GM19193 (cell line): ENCODE measurements around the gene C11orf71.

Source experiments
- POLR2A ChIP-seq: IDR thresholded peaks from 4 replicates; pipeline ENCODE4 v1.6.1; 2011; ENCODE audit not compliant: insufficient read depth, insufficient read length; ENCODE audit errors: extremely low read depth

C11orf71 gene

DNA sequence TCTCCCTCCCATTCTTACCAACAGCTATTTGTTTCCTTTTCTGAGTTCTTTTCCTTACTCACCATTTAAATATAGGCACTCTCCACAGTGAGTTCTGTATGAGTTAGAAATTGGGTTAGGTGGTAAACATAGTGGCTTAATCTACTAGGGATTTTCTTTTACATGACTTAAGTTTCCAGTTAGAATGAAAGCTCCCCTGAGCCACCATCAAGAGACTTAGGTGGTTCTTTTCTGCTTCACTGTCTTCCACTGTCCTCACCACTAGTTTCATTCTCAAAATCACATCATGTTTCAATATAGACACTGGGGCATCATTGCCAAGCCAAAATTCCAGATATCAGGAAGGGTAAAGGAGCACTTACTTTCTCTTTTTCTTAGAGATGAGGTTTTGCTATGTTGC is 30.0 kb upstream of the C11orf71 start:
- no peak for TF ChIP-seq POLR2A

DNA sequence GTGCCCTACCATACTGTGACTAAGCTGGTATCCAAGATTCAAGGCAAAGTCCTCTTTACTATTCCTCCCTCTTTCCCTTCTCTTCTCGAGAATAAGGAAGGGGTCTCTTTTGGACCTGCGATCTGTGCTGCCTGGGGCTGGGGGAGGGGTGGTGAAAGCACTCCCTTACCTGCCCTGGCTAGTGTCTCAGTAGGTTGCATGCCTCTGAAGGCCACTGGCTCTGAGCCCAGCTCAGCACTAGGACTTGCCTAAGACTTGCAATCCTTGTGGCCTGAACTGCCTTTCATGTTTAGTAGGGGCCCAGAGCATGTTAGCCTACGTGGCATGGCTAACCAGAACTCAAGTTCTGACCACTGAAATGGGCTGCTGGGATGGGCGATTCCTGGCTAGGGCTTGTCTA is 26.0 kb upstream of the C11orf71 start:
- TF ChIP-seq POLR2A: no peak

DNA sequence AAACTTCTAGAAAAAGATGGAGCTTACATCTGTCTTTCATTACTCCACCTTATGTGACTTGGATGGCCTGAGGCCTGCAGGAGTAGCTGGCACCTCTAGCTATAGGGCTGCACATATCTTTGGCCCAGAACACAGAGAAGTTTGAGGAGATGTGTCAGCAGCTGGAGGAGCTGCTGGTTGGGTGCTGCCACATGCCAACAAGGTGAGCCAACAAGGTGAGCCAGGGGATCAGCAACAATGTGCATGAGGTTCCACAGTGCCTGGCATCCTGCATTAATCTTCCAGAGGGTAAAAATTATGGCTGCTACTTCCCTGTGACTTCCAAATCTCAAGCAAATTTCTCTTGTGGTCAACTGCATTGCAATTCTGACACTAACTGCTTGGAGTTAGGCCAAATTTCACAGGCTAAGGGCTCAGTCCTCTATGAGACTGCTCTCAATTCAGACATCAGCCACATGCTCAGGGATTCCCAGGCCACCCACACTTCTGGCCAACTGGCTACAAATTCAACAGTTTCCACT is 16.2 kb upstream of the C11orf71 start:
- no peak for TF ChIP-seq POLR2A

DNA sequence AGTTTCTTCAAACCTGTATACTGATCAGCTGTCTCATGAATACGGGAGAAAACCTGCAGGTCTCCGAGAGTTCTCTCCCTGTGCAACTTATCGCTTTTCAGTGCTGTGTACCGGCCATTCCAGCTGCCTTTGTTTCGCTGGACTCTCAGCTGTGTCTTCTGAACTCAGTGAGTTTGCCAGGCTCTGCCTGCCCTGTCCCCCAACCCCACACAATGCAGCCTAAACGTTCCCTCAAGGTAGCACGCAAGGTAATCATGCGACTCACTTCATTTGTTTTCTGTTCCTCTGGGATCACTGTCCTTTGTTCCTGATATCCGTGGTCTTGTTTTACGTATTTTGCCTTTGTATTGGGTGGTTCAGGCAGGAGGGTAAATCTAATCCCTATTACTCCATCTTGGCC is 13.6 kb upstream of the C11orf71 start:
- no peak for TF ChIP-seq POLR2A

DNA sequence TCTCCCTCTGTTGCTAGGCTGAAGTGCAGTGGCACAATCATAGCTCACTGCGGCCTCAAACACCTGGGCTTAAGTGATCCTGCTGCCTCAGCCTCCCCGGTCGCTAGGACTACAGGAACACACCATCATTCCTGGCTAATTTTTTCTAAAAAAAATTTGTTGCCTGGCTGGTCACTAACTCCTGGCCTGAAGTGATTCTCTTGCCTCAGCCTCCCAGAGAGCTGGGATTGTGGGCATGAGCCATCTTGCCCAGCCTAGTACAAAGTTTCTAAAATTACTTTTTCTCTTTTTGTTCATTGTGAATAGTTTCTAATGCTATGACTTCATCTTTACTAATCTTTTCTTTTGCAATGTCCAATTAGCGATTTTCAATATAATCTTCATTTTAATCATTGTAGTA is 12.6 kb upstream of the C11orf71 start:
- TF ChIP-seq POLR2A: no peak

DNA sequence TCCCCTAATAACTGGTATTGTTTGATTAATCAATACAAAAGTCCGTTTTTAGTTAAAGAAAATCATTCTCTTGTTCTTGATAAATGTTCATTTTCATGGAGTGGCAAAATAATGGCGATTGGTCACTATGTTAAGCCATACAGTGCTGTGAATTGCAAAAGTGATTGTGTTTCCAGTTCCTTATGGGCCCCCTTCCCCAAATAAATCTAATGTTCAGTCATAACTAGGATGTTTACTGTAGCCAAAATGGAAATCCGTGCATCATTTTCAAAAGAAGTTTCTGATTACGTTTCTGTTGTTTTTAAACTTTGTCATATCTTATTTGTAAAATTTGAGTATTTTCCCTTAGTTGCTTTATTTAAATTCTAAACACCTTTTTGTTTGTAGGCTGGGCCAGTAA is 1.0 kb upstream of the C11orf71 start:
- TF ChIP-seq POLR2A: no peak

DNA sequence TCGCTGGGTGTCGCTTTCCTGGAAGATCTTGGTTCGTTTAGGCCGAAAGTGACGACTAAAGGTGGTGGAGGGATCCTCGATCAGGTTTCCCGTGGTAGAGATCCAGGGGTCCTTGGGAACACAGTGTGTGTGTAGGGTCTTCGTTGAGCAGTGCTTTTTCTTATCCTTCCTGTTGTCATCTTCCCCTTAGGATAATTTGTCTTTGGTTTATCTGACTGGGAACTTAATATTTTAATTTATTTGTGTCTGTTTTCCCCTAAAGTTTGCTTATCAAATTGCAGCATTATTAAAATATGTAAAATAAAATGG is 558 bp upstream of the C11orf71 start:
- no peak for TF ChIP-seq POLR2A

DNA sequence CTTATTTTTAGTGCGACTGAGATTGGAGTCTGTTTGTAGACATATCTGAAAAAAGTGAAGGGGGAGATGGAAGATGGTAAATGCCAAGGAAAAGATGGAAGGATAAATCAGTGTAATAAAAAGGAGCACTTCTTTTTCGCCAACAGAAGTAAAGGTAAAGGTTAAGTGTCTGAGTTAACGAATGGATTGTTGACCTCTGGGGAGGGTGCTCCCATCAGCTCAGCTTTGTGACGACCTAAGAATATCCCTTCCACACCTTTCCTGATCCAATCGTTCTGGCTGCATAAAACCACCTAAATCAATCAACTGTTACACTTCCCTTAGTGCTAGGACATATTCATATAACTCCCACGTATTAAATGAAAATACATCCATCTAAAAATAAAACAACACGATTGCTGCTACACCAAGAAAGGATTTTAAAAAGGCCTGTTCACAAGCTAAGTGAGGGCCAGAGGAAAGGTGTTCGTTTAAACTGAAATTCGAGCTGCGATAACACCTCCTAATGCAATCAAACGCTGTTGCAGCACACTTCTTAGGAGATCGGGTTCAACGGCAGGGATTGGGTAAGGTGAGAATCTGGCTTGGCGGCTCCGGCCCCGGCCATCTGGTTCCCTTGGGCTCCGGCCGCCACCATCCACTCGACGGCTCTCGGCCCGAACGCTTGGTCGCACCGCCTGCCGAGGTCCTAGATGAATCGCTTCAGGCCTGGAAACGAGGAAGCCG is 658 bp downstream of the C11orf71 start:
- TF ChIP-seq POLR2A: no peak

DNA sequence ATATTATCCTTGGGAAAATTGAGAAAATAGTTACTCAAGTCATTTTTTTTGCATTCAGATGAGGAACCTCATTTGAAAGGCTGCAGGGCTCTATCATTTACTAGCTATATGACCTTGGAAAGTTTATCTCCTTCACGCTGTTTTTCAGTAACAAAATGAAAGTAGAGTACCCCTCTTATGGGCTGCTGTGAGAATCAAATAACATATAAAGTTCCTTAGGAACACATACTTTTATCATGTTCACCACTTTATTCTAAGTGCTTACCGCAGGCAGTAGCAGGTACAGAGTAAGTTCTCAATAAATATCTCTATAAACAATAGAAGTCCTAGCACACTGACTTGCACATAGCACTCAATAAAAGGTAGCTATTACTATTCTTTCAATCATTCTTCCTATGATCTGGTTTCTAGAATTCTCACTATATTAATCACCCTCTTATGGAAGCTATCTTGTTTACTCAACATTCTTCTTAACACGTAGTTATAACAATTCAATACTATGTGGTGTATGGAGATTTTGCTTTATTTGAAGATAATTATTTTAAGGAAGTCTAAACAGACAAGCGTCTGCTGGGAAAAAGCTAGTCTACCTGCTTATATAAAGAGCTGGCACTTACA is 1.9 kb downstream of the C11orf71 start:
- TF ChIP-seq POLR2A: no peak

DNA sequence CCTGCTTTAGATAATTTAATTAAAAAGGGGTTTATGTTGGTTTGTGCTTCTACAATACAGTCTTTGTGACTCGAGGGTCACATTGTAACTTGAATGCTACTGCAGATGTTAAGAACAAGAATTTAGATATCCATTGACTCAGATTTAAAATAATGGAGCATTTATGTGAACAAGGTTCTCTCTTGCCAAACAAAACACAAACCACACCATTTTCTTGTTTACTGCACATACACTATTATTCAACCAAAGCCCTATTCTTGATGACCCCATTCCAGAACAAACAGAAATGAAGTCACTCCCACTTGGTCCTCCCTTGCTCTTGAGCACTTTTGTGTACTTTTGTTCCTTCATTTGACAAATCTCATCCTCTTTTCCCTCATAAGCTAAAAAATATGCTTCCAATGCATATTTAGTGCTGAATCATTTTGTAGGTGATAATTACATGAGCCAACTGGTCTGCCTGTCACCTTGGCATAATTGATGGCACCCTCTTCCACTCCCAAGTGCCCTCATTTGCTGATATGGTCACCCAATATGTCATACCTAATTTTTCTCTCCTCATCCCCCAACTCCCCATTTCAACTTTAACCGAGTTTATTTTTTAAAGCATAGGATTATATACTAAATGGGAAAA is 2.8 kb downstream of the C11orf71 start:
- no peak for TF ChIP-seq POLR2A

DNA sequence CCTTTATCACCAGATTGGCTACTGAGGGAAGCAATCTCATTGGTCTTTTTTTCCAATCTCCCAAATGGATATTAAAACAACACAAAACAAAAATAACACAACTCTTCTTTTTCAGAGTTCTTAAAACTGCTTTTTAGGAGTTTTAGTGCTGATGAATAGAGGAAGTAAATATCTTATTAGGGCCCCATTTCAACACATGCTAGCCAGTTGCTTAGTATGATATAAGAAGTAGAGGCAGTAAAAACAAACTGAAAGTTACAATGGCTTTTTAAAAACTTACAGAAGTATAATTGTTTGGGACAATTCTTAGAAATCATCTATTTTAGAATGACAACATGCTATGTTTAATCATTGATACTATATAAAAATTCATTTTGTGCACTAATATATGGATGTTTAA is 3.4 kb downstream of the C11orf71 start:
- no peak for TF ChIP-seq POLR2A

DNA sequence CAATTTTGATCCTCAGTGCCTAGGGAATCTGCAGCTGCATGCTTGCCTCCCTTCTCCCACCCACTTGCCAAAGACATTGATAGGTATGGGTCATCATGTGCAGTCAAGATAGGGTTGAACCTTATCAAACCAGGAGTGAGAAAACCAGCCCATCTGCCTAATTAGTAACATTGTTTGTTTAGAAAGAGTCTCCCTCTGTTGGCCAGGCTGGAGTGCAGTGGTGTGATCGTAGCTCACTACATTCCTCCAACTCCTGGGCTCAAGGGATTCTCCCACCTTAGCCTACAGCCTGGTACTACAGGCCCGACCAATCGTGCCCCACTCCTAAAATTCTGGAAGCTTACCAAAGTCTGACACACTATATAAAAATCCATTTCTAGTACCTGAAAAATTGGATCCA is 4.6 kb downstream of the C11orf71 start:
- TF ChIP-seq POLR2A: no peak

DNA sequence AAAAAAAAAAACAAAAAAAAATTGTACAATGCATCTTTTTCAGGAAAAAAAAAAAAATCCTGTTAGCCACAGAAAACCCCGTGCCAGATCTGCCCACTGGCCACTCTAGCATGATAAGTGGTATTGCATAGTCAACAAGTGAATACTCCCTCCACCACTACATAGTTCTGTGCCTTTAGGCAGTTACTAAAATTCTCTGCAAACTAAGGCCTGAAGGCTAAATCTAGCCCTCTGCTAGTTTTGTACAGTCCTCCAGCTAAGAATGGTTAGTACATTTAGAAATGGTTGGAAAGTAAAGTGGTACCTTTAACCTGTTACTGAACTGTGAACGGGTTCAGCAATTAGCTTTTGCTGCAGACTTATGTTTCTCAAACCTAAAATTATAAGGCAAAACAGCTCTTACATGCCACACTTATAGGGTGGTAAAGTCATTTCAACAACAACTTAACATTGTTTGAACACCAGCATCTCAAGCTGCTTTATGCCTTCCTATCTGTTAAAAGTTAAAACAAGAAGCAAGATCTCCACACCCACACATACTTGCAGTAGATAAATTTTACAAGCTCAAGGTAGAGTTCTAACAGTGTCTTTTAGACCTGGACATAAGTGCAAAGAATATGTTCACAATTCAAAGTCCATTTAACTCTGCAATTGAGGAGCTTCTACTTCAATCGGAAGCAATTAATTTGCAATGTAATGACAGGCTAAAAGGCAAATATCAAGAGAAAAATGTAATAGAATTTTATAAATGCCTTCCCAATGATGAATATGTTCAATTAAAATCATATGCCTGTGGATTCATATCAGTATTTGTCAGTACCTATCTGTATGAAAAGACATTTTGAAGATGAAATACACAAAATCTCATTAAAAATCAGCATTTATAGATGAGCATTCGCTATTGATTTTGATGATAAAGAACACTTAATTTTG is 7.3 kb downstream of the C11orf71 start:
- TF ChIP-seq POLR2A: no peak

DNA sequence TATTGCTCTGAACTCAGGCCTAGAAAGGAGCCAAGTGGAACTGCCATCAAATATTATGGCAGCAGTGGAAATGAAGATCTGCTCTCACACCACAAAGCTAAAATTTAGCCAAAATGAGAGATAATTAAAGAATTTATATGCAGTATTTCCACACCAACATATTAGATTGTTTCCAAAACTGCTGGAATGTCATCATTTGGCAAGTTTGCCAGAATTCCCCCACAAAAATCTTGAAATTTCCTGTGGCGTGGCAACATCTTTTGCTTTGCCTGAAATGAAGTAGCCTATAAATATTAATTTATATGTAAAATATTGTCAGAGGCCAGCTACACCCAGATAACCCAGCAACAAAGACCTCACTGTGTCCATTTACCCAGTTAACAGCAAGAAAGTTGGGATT is 13.8 kb downstream of the C11orf71 start:
- TF ChIP-seq POLR2A: no peak

DNA sequence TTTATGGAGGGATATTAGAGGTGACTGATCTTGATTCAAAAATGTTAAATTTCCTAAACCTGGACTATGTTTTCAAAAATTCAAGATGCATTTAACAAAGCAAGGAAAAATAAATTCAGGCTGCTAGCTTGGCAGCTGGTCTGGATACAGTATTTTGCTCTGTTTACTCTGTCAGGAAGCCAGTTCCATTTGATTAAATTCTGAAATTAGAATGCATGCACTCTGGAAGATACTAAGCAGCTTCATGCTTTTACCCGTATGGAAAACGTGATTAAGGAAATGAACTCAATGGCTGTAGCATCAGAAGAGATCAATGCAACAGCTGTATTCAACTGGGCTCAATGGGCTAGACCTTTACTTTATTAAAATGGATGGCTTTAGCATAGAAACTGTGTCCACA is 14.2 kb downstream of the C11orf71 start:
- no peak for TF ChIP-seq POLR2A

DNA sequence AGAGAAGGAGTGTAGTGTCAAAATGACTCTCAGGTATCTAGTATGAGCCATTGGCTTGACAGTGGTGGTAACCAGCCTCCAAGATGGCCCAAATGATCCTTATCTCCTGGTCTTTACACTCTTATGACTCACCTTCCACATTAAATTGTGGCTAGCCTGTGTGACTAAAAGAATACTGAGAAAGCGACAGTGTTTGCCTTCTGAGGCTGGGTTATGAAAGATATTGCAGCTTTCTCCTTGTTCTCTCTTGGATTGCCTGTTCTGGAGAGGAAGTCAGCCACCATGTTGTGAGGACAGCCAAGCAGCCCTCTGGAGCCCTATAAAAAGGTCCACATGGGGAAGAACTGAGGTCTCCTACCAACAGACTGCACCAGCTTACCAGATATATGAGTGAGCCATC is 15.8 kb downstream of the C11orf71 start:
- no peak for TF ChIP-seq POLR2A

DNA sequence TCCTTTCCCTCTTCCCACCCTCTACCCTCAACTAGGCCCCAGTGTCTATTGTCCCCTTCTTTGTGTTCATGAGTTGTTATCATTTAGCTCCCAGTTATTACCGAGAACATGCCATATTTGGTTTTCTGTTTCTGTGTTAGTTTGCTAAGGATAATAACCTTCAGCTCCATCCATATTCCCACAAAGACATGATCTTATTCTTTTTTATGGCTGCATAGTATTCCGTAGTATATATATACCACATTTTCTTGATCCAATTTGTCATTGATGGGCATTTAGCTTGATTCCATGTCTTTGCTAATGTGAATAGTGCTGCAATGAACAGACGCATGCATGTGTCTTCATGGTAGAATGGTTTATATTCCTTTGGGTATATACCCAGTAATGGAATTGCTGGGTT is 17.8 kb downstream of the C11orf71 start:
- no peak for TF ChIP-seq POLR2A
